ENCODE data around the gene SPI1. TPM values are rescaled to one million over a fixed set of nuclear protein-coding genes. Genes with fewer than 3 reads are reported as not detected.

SPI1 gene
- total RNA-seq, 4 donors from 2014 or later: 2.6 to 15.4 (median 8.8) TPM

- no peak for DNase-seq
- Histone ChIP-seq H3K36me3 (peaks cover 0 to 11% (median 0%) of the 10 kb centered on the region in 3 donors), H3K27me3 (no peaks in the 10 kb centered on the region), H3K9me3 (no peaks in the 10 kb centered on the region), H3K27ac (no peak overlapping the region), H3K4me3 (no peak overlapping the region), H3K4me1 (peaks cover 0 to 34% (median 0%) of the 10 kb centered on the region in 3 donors)
- intact Hi-C loops (cut with DNase I): no loop called here
- WGBS, 2 donors: 86% methylated on average over 4 of the region's 14 CpGs; no CpG with 5 or more reads in 1 of the 2 donors
- TF ChIP-seq, protein P1, sequence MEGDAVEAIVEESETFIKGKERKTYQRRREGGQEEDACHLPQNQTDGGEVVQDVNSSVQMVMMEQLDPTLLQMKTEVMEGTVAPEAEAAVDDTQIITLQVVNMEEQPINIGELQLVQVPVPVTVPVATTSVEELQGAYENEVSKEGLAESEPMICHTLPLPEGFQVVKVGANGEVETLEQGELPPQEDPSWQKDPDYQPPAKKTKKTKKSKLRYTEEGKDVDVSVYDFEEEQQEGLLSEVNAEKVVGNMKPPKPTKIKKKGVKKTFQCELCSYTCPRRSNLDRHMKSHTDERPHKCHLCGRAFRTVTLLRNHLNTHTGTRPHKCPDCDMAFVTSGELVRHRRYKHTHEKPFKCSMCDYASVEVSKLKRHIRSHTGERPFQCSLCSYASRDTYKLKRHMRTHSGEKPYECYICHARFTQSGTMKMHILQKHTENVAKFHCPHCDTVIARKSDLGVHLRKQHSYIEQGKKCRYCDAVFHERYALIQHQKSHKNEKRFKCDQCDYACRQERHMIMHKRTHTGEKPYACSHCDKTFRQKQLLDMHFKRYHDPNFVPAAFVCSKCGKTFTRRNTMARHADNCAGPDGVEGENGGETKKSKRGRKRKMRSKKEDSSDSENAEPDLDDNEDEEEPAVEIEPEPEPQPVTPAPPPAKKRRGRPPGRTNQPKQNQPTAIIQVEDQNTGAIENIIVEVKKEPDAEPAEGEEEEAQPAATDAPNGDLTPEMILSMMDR (IDR thresholded peaks at IDR 0.05): no peak
- no peak for TF ChIP-seq POLR2A (IDR thresholded peaks at IDR 0.05)
Observed at GRCh38 chr11:47333526-47333845, 44.9 kb downstream of the SPI1 start.

DNA sequence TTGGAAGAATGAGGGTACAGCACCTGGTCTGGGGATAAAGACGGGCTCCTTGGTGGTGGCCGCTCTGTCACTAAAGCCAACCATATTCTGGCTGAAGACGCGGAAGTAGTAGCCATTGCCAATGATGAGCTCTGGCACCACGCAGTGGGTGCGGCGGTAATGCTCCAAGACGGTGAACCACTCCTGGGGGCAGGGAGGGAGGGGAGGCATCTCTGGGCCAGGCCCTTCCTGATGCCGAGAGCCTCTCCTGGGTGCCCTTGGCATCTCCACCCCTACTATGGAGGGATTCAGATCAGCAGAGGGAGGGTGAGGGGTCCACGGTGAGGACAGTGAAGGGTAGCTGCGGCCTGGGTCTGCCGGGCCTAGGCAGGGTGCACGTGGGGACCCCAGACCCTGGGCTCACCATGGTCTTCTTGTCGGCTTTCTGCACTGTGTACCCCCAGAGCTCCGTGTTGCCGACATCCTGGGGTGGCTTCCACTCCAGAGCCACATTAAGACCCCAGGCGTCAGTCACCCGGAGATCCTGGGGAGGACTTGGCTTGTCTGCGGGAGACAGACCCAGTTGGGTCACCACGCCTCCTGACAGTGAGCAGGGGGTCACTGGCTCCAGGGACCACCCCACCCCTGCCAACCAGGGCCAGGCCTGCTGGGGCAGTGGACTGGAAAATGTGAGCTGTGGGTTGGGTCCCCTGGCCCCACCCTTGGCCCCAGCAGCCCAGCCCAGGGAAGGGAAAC is 45.4 kb downstream of the SPI1 start:
- intact Hi-C loops (cut with DNase I): no loop called here
- H3K27me3 ChIP-seq: no peaks in the 10 kb centered on the region
- DNase-seq: no peak
- no peaks in the 10 kb centered on the region for H3K9me3 ChIP-seq
- H3K27ac ChIP-seq: no peak overlapping the region
- H3K4me3 ChIP-seq: no peak overlapping the region
- 80 to 97% methylated on average over 4 to 9 of the region's 20 CpGs for WGBS, 2 donors
- H3K36me3 ChIP-seq: peaks cover 0 to 15% (median 0%) of the 10 kb centered on the region in 3 donors
- no peak for TF ChIP-seq POLR2A (IDR thresholded peaks at IDR 0.05)
- TF ChIP-seq, protein P1 (IDR thresholded peaks at IDR 0.05): no peak
- peaks cover 0 to 34% (median 0%) of the 10 kb centered on the region in 3 donors for H3K4me1 ChIP-seq

DNA sequence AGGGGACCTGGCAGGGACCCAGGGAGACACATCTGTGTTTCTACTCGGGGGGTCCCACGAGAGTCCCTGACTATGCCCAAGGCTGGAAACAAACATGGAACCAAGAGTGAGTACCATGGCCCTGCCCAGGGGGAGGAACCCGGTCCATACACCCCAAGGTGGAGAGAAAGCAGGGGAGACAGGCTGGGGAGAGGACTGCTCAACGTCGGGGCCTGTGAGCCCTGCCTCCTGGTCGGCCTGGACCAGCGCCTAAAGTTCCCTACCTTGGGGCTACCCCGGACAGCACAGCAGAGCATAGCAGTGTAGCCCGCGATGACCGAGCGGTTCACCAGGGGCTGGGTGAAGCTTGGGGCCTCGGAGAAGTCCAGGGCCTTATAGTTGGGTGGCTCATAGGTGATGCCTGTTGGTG is 46.0 kb downstream of the SPI1 start:
- peaks cover 0 to 21% (median 0%) of the 10 kb centered on the region in 3 donors for H3K36me3 ChIP-seq
- H3K4me3 ChIP-seq: no peak overlapping the region
- TF ChIP-seq, protein P1 (IDR thresholded peaks at IDR 0.05): no peak
- no peak for TF ChIP-seq POLR2A (IDR thresholded peaks at IDR 0.05)
- H3K27ac ChIP-seq: no peak overlapping the region
- WGBS, 2 donors: 78% methylated on average over 9 to 12 of the region's 13 CpGs
- DNase-seq: no peak
- no peaks in the 10 kb centered on the region for H3K9me3 ChIP-seq
- peaks cover 0 to 34% (median 0%) of the 10 kb centered on the region in 3 donors for H3K4me1 ChIP-seq
- intact Hi-C loops (cut with DNase I): no loop called here
- no peaks in the 10 kb centered on the region for H3K27me3 ChIP-seq

DNA sequence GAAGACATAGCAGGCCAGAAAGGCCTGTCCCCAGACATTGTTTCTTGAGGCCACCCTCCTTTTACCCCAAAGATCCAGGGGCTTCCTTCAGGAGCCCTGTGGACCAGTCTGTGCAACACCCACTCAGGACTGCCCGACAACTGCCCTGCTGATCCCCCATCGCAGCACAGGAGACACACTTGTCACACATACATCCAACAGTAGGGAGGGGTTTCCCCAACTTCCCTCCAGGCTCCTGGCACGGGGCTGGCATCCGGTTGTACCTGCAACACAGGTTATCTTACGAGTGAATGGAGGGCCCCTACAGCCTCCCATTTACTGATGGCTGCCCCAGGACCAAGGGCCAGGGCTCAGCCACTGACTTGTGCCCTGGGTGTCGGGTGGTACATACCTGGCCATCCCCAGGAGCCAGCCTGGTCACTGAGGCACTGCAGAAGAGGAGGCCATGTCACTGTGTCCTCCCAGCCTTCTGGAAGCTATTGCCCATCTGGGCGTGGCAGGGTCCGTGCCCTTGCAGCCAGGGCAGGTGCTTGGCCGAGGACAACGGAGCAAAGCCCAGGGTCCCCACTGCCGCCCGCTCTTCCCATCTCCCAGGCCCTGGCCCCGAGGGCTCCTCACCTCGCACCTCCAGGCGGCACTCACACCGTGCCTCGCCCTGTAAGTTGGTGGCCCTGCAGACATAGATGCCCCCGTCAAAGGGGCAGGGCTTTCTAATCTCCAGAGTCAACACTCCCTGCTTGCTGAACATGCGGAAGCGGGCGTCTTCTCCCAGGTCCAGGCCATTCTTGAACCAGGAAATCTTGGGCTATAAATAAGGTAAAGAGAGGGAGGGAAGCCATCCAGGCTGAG is 46.7 kb downstream of the SPI1 start:
- intact Hi-C loops (cut with DNase I): no loop called here
- 54 to 58% methylated on average over 2 to 7 of the region's 21 CpGs for WGBS, 2 donors

More for the DNA sequence above, 46.7 kb downstream of the SPI1 start:
- no peak overlapping the region for H3K4me3 ChIP-seq
- TF ChIP-seq, protein P1 (IDR thresholded peaks at IDR 0.05): no peak
- no peak for TF ChIP-seq POLR2A (IDR thresholded peaks at IDR 0.05)
- H3K27ac ChIP-seq: no peak overlapping the region
- H3K9me3 ChIP-seq: no peaks in the 10 kb centered on the region
- peaks cover 0 to 34% (median 0%) of the 10 kb centered on the region in 3 donors for H3K4me1 ChIP-seq
- peaks cover 0 to 26% (median 0%) of the 10 kb centered on the region in 3 donors for H3K36me3 ChIP-seq
- DNase-seq: no peak
- H3K27me3 ChIP-seq: no peaks in the 10 kb centered on the region

Data from esophagus squamous epithelium (tissue), 5 donors.